ENCODE results near the gene LMBR1L.
"Not testable (repeated sequence)": the region's sequence is repeated elsewhere in the genome, so short reads cannot be mapped to it uniquely, and the experiment has no call there.

LMBR1L gene

GRCh38 chr12:49064767-49065152, 45.9 kb downstream of the LMBR1L start:
- POLR2A ChIA-PET = no interaction called here
- no peak for DNase-seq (ENCODE audit: extremely low spot score)
- TF ChIP-seq, protein P1, sequence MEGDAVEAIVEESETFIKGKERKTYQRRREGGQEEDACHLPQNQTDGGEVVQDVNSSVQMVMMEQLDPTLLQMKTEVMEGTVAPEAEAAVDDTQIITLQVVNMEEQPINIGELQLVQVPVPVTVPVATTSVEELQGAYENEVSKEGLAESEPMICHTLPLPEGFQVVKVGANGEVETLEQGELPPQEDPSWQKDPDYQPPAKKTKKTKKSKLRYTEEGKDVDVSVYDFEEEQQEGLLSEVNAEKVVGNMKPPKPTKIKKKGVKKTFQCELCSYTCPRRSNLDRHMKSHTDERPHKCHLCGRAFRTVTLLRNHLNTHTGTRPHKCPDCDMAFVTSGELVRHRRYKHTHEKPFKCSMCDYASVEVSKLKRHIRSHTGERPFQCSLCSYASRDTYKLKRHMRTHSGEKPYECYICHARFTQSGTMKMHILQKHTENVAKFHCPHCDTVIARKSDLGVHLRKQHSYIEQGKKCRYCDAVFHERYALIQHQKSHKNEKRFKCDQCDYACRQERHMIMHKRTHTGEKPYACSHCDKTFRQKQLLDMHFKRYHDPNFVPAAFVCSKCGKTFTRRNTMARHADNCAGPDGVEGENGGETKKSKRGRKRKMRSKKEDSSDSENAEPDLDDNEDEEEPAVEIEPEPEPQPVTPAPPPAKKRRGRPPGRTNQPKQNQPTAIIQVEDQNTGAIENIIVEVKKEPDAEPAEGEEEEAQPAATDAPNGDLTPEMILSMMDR (IDR thresholded peaks at IDR 0.05; ENCODE audit: control extremely low read depth, extremely low read depth, low read depth, missing control alignments) = no peak
- CTCF ChIA-PET = interaction anchor here (0.7 to 7.3 kb wide), 29 partner anchors 9 to 248 kb away, joined by 3 to 184 read pairs (median 7); partner anchors contain the start of genes DHH, LMBR1L, PRKAG1 and PRPH

GRCh38 chr12:49061916-49062315, 48.7 kb downstream of the LMBR1L start:
- CTCF ChIA-PET = interaction anchor here (1.9 to 7.3 kb wide), 8 partner anchors 12 to 69 kb away, joined by 5 to 184 read pairs (median 22); partner anchors contain the start of genes DHH, LMBR1L and TUBA1B
- DNase-seq (ENCODE audit: extremely low spot score); POLR2A ChIA-PET: not testable (repeated sequence)

DNA sequence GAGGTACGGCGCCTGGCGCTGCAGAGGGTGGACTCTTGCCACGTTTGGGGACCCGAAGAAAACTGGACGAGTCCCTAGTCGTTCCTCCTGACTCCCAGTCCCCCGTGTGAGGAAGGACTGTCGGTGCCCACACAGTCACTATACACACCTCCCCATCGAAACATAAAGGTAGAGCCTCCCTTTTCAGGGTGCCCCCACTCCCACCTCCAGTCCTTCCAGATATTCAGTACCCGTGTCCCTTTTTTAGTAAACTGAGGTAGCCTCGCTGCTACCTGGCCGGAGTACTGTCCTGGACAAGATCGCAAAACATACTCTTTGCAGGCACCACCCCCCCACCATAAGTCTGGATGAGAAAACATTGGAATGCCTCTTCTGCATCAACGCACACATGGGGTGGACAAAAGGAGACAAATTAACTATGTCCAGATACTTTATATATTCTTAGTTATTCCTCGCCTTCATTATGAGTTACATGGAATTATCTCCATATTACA, 49.4 kb downstream of the LMBR1L start:
- TF ChIP-seq, protein P1 (IDR thresholded peaks at IDR 0.05; ENCODE audit: control extremely low read depth, extremely low read depth, low read depth, missing control alignments) = no peak
- ChIA-PET POLR2A (no interaction called here), CTCF (interaction anchor here (5.7 kb wide), 1 partner anchor 27 kb away, joined by 82 read pairs; no protein-coding TSS in a partner anchor)
- DNase-seq (ENCODE audit: extremely low spot score) = no peak

DNA sequence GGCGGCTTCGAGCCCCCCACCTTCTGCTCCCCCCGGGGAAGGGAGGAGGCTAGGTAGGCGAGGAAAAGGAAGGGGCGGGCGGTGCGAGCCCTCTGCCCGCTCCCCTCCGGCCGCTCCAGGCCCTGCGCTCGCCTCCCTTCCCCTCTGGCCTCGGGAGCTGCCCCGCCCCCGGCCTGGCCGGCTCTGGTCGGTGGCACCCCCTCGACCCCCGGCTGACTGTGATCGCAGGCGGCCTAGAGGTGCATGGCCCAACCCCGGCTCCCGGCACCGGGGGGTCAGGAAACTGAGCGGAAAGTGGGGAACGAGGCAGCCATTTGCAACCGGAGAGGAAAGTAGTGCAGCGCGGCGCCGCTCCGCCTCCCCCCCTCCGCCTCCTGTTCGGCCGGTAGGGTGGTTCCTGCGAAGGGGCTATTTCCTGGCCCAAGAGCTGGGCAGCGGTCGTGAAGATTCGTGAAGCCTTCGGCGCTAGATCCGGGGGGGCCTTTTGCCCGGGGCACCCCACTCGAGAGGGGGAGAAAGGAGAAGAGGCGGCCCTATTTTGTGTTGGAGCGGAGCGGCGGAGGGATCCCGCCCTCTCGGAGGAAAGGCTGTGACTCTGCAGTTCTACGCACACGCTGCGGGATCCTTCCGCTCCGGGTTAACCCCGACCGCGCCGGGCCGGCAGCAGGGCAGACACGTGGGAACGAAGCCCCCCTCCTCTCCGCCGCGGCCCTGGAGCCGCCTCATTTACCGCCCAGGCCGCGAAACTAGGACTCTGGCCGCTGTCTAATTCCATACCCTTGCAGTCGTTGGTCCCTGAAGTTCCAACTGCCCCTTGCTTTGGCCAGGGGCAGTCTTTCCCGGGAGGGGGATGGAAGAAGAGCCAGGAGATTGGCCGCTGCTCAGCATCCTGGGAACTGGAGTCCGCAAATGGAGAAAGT, 50.1 kb downstream of the LMBR1L start, which contains the start of gene KMT2D:
Gene KMT2D (minus strand): TSS at position 558 of the 920 bp plus-strand sequence. CDS start 5,470 bp downstream, outside the sequence.
- ChIA-PET CTCF (interaction anchor here (0.8 to 3.3 kb wide), 3 partner anchors 17 to 39 kb away, joined by 3 to 15 read pairs (median 3); no protein-coding TSS in a partner anchor), POLR2A (no interaction called here)
- TF ChIP-seq, protein P1 (IDR thresholded peaks at IDR 0.05; ENCODE audit: control extremely low read depth, extremely low read depth, low read depth, missing control alignments) = no peak
- DNase-seq (ENCODE audit: extremely low spot score) = peak; percentile 92

DNA sequence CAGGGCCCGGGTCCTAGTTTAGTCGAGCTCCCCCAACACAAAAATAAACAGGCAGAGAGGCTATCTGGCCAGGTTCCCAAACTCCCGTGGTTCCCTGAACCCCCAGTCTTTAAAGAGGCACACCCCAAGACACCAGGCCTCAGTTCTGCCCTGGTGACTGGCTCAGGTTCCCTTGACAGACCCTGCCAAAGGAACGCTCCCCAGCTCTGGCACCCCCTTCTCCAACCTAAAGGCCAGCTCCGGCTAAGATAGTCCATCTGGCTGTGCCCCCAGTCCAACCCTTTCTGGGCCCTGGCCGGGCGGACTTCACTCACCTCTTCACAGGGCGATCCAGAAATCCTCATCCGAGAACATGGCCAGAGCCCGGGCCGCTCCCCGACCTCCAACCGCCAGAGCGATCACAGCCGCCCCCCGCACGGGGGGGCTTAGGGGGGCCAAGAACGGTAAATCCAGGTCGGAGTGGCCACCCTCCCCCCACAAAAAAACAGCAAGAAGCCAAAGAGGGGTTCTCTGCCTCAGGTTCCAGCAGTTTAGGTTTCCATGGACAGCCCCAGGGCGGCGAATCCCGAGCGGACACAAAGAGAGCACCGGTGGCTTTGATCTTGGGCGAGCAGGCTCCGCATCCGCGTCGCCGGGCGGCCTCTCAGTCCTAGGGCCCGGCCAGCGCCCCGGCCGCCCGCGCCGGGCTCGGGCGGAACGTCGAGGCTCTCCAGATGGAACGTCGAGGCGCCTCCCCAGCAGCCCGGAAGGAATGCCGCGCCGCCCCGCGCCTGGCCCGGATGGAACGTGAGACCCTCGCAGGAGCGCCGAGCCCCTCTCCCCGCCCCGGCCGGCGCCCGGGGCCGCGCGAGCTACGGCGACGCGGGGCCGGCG, 51.1 kb downstream of the LMBR1L start:
- POLR2A ChIA-PET = interaction anchor here (0.9 kb wide), 1 partner anchor 71 kb away, joined by 3 read pairs; no protein-coding TSS in a partner anchor
- no peak for DNase-seq (ENCODE audit: extremely low spot score)
- TF ChIP-seq, protein P1 (IDR thresholded peaks at IDR 0.05; ENCODE audit: control extremely low read depth, extremely low read depth, low read depth, missing control alignments) = no peak
- CTCF ChIA-PET = interaction anchor here (0.8 to 3.3 kb wide), 6 partner anchors 16 to 40 kb away, joined by 3 to 15 read pairs (median 6); no protein-coding TSS in a partner anchor

DNA sequence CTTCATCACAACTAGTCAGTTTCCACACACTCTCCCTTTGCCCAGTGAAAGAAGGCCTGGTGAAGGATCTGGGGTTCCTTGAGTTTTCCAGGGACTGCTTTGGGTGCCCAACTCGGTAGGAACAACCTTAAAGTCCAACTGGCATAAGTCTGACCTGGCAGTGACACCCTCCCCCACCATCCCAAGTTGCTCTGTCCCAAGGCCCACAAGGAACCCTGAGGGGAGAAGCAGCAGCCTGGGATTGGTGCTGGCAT, 51.7 kb downstream of the LMBR1L start:
- DNase-seq (ENCODE audit: extremely low spot score) = no peak
- CTCF ChIA-PET = interaction anchor here (0.6 to 3.3 kb wide), 7 partner anchors 11 to 46 kb away, joined by 3 to 15 read pairs (median 5); partner anchors contain the start of gene RHEBL1
- POLR2A ChIA-PET = interaction anchor here (0.6 to 0.9 kb wide), 3 partner anchors 42 to 71 kb away, joined by 3 to 4 read pairs (median 3); no protein-coding TSS in a partner anchor
- TF ChIP-seq, protein P1 (IDR thresholded peaks at IDR 0.05; ENCODE audit: control extremely low read depth, extremely low read depth, low read depth, missing control alignments) = no peak

Measured in GM10248 (cell line).